ENCODE data around the gene RNF38.
"Not testable (repeated sequence)": the region's sequence is repeated elsewhere in the genome, so short reads cannot be mapped to it uniquely, and the experiment has no call there.

Gene RNF38

GRCh38 chr9:36424289-36425055 lies 24.4 kb upstream of the RNF38 start:
- H3K27me3 Mint-ChIP-seq = no peaks in the 10 kb centered on the region
- ATAC-seq = no peak
- DNase-seq = no peak
- H3K9me3 Mint-ChIP-seq = no peaks in the 10 kb centered on the region
- H3K4me3 Mint-ChIP-seq = no peak overlapping the region
- H3K4me1 Mint-ChIP-seq = peaks cover 15% of the 10 kb centered on the region
- H3K27ac Mint-ChIP-seq = no peak overlapping the region

GRCh38 chr9:36423206-36423605 lies 23.1 kb upstream of the RNF38 start:
- no peaks in the 10 kb centered on the region for H3K9me3 Mint-ChIP-seq
- no peak overlapping the region for H3K4me3 Mint-ChIP-seq
- DNase-seq = no peak
- H3K27ac Mint-ChIP-seq = peak overlapping the region in 1 of 2 donors; percentile 55
- ATAC-seq = no peak
- H3K27me3 Mint-ChIP-seq = no peaks in the 10 kb centered on the region
- peaks cover 15% of the 10 kb centered on the region for H3K4me1 Mint-ChIP-seq

- no peaks in the 10 kb centered on the region for H3K9me3 Mint-ChIP-seq
- no peak overlapping the region for H3K4me3 Mint-ChIP-seq
- H3K27ac Mint-ChIP-seq = no peak overlapping the region
- H3K27me3 Mint-ChIP-seq = no peaks in the 10 kb centered on the region
- H3K4me1 Mint-ChIP-seq = peaks cover 6% of the 10 kb centered on the region
- ATAC-seq (no peak), DNase-seq (no peak)
These were observed 16.8 kb upstream of the RNF38 start for GRCh38 chr9:36416890-36417289.

GRCh38 chr9:36415822-36416525 lies 15.9 kb upstream of the RNF38 start:
- DNase-seq (no peak), ATAC-seq (no peak)
- Mint-ChIP-seq H3K4me3 (no peak overlapping the region), H3K27me3 (no peaks in the 10 kb centered on the region), H3K9me3 (no peaks in the 10 kb centered on the region), H3K27ac (peak overlapping the region in 1 of 2 donors; percentile 69), H3K4me1 (peaks cover 8% of the 10 kb centered on the region)

GRCh38 chr9:36411410-36411809 lies 11.3 kb upstream of the RNF38 start:
- not testable (repeated sequence) for ATAC-seq, H3K27ac Mint-ChIP-seq, H3K4me3 Mint-ChIP-seq, DNase-seq, H3K27me3 Mint-ChIP-seq, H3K9me3 Mint-ChIP-seq
- peaks cover 30% of the 10 kb centered on the region for H3K4me1 Mint-ChIP-seq

GRCh38 chr9:36409076-36409475 lies 9.0 kb upstream of the RNF38 start:
- not testable (repeated sequence) for DNase-seq, H3K9me3 Mint-ChIP-seq, H3K4me3 Mint-ChIP-seq, ATAC-seq, H3K27ac Mint-ChIP-seq, H3K27me3 Mint-ChIP-seq
- H3K4me1 Mint-ChIP-seq = peaks cover 30% of the 10 kb centered on the region

- Mint-ChIP-seq H3K4me3 (no peak overlapping the region), H3K4me1 (peaks cover 28% of the 10 kb centered on the region), H3K27me3 (no peaks in the 10 kb centered on the region), H3K9me3 (no peaks in the 10 kb centered on the region), H3K27ac (peak overlapping the region in 1 of 2 donors; percentile 23)
- DNase-seq (peak; percentile 58 to 59), ATAC-seq (peak; percentile 91)
These were observed 7.2 kb upstream of the RNF38 start for GRCh38 chr9:36407122-36407723.

- Mint-ChIP-seq H3K4me3 (no peak overlapping the region), H3K9me3 (no peaks in the 10 kb centered on the region), H3K4me1 (peaks cover 32% of the 10 kb centered on the region), H3K27me3 (no peaks in the 10 kb centered on the region), H3K27ac (no peak overlapping the region)
- no peak for DNase-seq
- ATAC-seq = no peak
These were observed 2.5 kb upstream of the RNF38 start for GRCh38 chr9:36402536-36402935.

- no peak for DNase-seq
- no peak for ATAC-seq
- H3K4me3 Mint-ChIP-seq = peak overlapping the region in 1 of 2 donors; percentile 93
- H3K4me1 Mint-ChIP-seq = peaks cover 28% of the 10 kb centered on the region
- no peaks in the 10 kb centered on the region for H3K9me3 Mint-ChIP-seq
- H3K27ac Mint-ChIP-seq = peak overlapping the region in 1 of 2 donors; percentile 94
- H3K27me3 Mint-ChIP-seq = no peaks in the 10 kb centered on the region
These were observed 1.9 kb upstream of the RNF38 start for GRCh38 chr9:36401897-36402480.

- H3K27ac Mint-ChIP-seq = peak overlapping the region; percentile 96 to 97
- DNase-seq = no peak
- peak overlapping the region; percentile 83 to 93 for H3K4me3 Mint-ChIP-seq
- ATAC-seq = peak; percentile 82
- H3K4me1 Mint-ChIP-seq = peaks cover 30% of the 10 kb centered on the region
- H3K9me3 Mint-ChIP-seq = no peaks in the 10 kb centered on the region
- H3K27me3 Mint-ChIP-seq = no peaks in the 10 kb centered on the region
These were observed 1.2 kb upstream of the RNF38 start for GRCh38 chr9:36401164-36401740.

- peak; percentile 92 to 93 for DNase-seq
- ATAC-seq = peak; percentile 85
- H3K27me3 Mint-ChIP-seq = no peaks in the 10 kb centered on the region
- peak overlapping the region; percentile 97 to 98 for H3K27ac Mint-ChIP-seq
- H3K4me3 Mint-ChIP-seq = peak overlapping the region; percentile 83 to 98
- H3K9me3 Mint-ChIP-seq = no peaks in the 10 kb centered on the region
- peaks cover 37% of the 10 kb centered on the region for H3K4me1 Mint-ChIP-seq
These were observed 479 bp upstream of the RNF38 start for GRCh38 chr9:36400332-36401163.

- Mint-ChIP-seq H3K27ac (peak overlapping the region; percentile 68 to 80), H3K4me1 (peaks cover 50% of the 10 kb centered on the region), H3K9me3 (no peaks in the 10 kb centered on the region), H3K4me3 (peak overlapping the region; percentile 70 to 73), H3K27me3 (no peaks in the 10 kb centered on the region)
- ATAC-seq = no peak
- no peak for DNase-seq
These were observed 1.3 kb downstream of the RNF38 start for GRCh38 chr9:36398745-36399144.

GRCh38 chr9:36396985-36397384 lies 3.1 kb downstream of the RNF38 start:
- H3K4me3 Mint-ChIP-seq = no peak overlapping the region
- H3K9me3 Mint-ChIP-seq = no peaks in the 10 kb centered on the region
- no peak for DNase-seq
- ATAC-seq = no peak
- peaks cover 58% of the 10 kb centered on the region for H3K4me1 Mint-ChIP-seq
- H3K27me3 Mint-ChIP-seq = no peaks in the 10 kb centered on the region
- no peak overlapping the region for H3K27ac Mint-ChIP-seq

GRCh38 chr9:36392489-36392888 lies 7.6 kb downstream of the RNF38 start:
- H3K4me1 Mint-ChIP-seq = peaks cover 67% of the 10 kb centered on the region
- H3K4me3 Mint-ChIP-seq = no peak overlapping the region
- no peaks in the 10 kb centered on the region for H3K27me3 Mint-ChIP-seq
- DNase-seq (no peak), ATAC-seq (no peak)
- H3K9me3 Mint-ChIP-seq = no peaks in the 10 kb centered on the region
- H3K27ac Mint-ChIP-seq = no peak overlapping the region

- peaks cover 50% of the 10 kb centered on the region for H3K4me1 Mint-ChIP-seq
- DNase-seq (no peak), ATAC-seq (no peak)
- no peaks in the 10 kb centered on the region for H3K9me3 Mint-ChIP-seq
- no peak overlapping the region for H3K4me3 Mint-ChIP-seq
- H3K27ac Mint-ChIP-seq = no peak overlapping the region
- H3K27me3 Mint-ChIP-seq = no peaks in the 10 kb centered on the region
These were observed 10.5 kb downstream of the RNF38 start for GRCh38 chr9:36389590-36389989.

Measured in stimulated activated naive CD8-positive, alpha-beta T cell treated with anti-CD3 and anti-CD28 coated beads, Interleukin-15, amount 100 ng/mL, for 72 hours (primary cell).